K562 (cell line): ENCODE measurements around the gene OBSCN. TPM values are rescaled to one million over a fixed set of nuclear protein-coding genes. Genes with fewer than 3 reads are reported as not detected.

Source experiments
- ATAC-seq: fragments of 200-7000 bp; cut with Tn5 transposase; 3 replicates; pipeline ENCODE4 v1.9.1; 2020; ENCODE audit warnings: moderate library complexity
- BruUV-seq: library from RNA; stranded (reverse); fragments of 400-500 nt; replicated peaks from 2 replicates; lab custom pipeline; 2021; lab: Mats Ljungman, UMichigan
- CTCF ChIA-PET: fragments of 300-600 bp; formaldehyde crosslinking; extraction: SDS; loops from one replicate; lab custom pipeline; 2021; ENCODE audit warnings: low intra/inter-chr PET ratio; lab: Yijun Ruan, JAX
- POLR2A ChIA-PET: fragments of 300-600, 350-650 bp; sonication (Branson Sonifier 250); formaldehyde crosslinking; extraction: SDS; loops from one replicate; lab custom pipeline; 2021; ENCODE audit warnings: antibody characterized with exemption, inconsistent platforms; lab: Yijun Ruan, JAX
- DNase-seq, 4 experiments: peaks; one replicate each; pipeline versions ENCODE4 v3.0.0 to v3.0.0-alpha.2; 2011 to 2018; ENCODE audit warnings: low spot score in 3 of 4, mixed read lengths in 3 of 4; ENCODE audit errors: extremely low read depth in 1 of 4
- FAIRE-seq: peaks from 2 replicates; lab custom pipeline; 2011; peaks lifted over from hg19 to GRCh38; lab: Jason Lieb, UNC
- H2AFZ ChIP-seq: 2 replicates; pipeline ENCODE4 v1.6.0; 2011; ENCODE audit warnings: low read depth, low read length, control low read depth, inconsistent platforms
- H3K27ac ChIP-seq: fragments of 200-600 bp; 3 replicates; pipeline ENCODE4 v1.8.0; 2011; ENCODE audit warnings: low read depth, mild to moderate bottlenecking, control low read depth, inconsistent platforms, low read length, moderate library complexity, mixed read lengths; ENCODE audit errors: extremely low read depth
- H3K27me3 ChIP-seq, 2 experiments: fragments of 300-600 bp in 1 of 2; 2 replicates in 1 of 2; 3 replicates in 1 of 2; pipeline versions ENCODE4 v1.6.0 to v1.8.0; 2011; ENCODE audit warnings: inconsistent platforms in 2 of 2, low read length in 2 of 2, mild to moderate bottlenecking in 1 of 2, mixed read lengths in 1 of 2, moderate library complexity in 1 of 2; ENCODE audit not compliant: control insufficient read depth in 2 of 2, insufficient read depth in 2 of 2
- H3K36me3 ChIP-seq: fragments of 300-600 bp; 3 replicates; pipeline ENCODE4 v1.8.0; 2011; ENCODE audit warnings: mild to moderate bottlenecking, low read length, inconsistent platforms; ENCODE audit not compliant: control insufficient read depth, insufficient read depth
- H3K4me1 ChIP-seq, 2 experiments: fragments of 200-600 bp in 1 of 2; replicated peaks in 1 of 2; 2 replicates in 1 of 2; 3 replicates in 1 of 2; pipeline versions ENCODE4 v1.5.1 to v1.8.0; 2011; ENCODE audit warnings: inconsistent platforms in 2 of 2, low read length in 2 of 2, mild to moderate bottlenecking in 1 of 2, mixed read lengths in 1 of 2, moderate library complexity in 1 of 2; ENCODE audit not compliant: control insufficient read depth in 2 of 2, insufficient read depth in 2 of 2
- H3K4me2 ChIP-seq: 2 replicates; pipeline ENCODE4 v1.6.1; 2011; ENCODE audit warnings: low read length, control low read depth, inconsistent platforms, mixed read lengths; ENCODE audit not compliant: insufficient read depth
- H3K4me3 ChIP-seq: fragments of 200-600 bp; sonication (generic), shearing (Covaris generic); 2 replicates; pipeline ENCODE4 v1.5.1; 2016; ENCODE audit warnings: control low read depth, inconsistent platforms
- H3K79me2 ChIP-seq: fragments of 200-600 bp; 3 replicates; pipeline ENCODE4 v1.8.0; 2011; ENCODE audit warnings: low read length, inconsistent platforms; ENCODE audit not compliant: control insufficient read depth, insufficient read depth
- H3K9ac ChIP-seq, 2 experiments: 2 replicates each; pipeline versions ENCODE4 v1.6.0 to v1.6.1; 2011; ENCODE audit warnings: low read depth in 2 of 2, low read length in 2 of 2, control low read depth in 1 of 2, inconsistent platforms in 1 of 2, mild to moderate bottlenecking in 1 of 2, mixed read lengths in 1 of 2; ENCODE audit not compliant: insufficient read depth in 1 of 2
- H3K9me1 ChIP-seq: one replicate; pipeline ENCODE4 v1.6.0; 2011; ENCODE audit warnings: inconsistent platforms, mild to moderate bottlenecking, low read length, moderate library complexity; ENCODE audit not compliant: control insufficient read depth, insufficient read depth
- H3K9me3 ChIP-seq: replicated peaks from 2 replicates; pipeline ENCODE4 v1.5.1; 2011; ENCODE audit warnings: low read depth, low read length, inconsistent platforms; ENCODE audit not compliant: control insufficient read depth, insufficient read depth
- H4K20me1 ChIP-seq: replicated peaks from 2 replicates; pipeline ENCODE4 v1.6.1; 2011; ENCODE audit warnings: low read length, inconsistent platforms, mixed read lengths; ENCODE audit not compliant: control insufficient read depth, insufficient read depth
- KAT2B ChIP-seq: IDR thresholded peaks from one replicate; pipeline ENCODE4 v1.6.1; 2012; ENCODE audit warnings: low read depth, mild to moderate bottlenecking, control low read depth, inconsistent platforms, low read length, moderate library complexity
- PTRF ChIP-seq: fragments of 450-650 bp; IDR thresholded peaks from 2 replicates; pipeline ENCODE4 v1.6.1; 2016; ENCODE audit warnings: mild to moderate bottlenecking, missing genetic modification characterization, missing compliant biosample characterization
- RBFOX2 ChIP-seq: fragments of 200-400 bp; formaldehyde crosslinking; IDR thresholded peaks from 2 replicates; pipeline ENCODE4 v1.6.1; 2017; ENCODE audit warnings: low read depth, mild to moderate bottlenecking, low read length, moderate library complexity
- SREBF2 ChIP-seq: sonication (generic); formaldehyde crosslinking; IDR thresholded peaks from 2 replicates; pipeline ENCODE4 v1.4.0; 2020; ENCODE audit warnings: mild to moderate bottlenecking, missing genetic modification reagents
- ZNF311 ChIP-seq: fragments of 250-450 bp; sonication (Bioruptor Pico); IDR thresholded peaks from 2 replicates; pipeline ENCODE4 v1.4.0; 2020; ENCODE audit warnings: mild to moderate bottlenecking, moderate library complexity
- WGBS: fragments of 100-300 bp; shearing (Covaris generic); methylation state at CpG from one replicate; pipeline ENCODE4 v1.1.6; 2016; ENCODE audit warnings: low coverage, mixed read lengths; ENCODE audit not compliant: insufficient coverage; ENCODE audit errors: missing lambda C conversion rate; 5-methylcytosine and 5-hydroxymethylcytosine counted together
- in situ Hi-C: fragments of 300-500 bp; cut with MboI; formaldehyde crosslinking; loops from 4 replicates; pipeline ENCODE4 v1.15.0; 2018; ENCODE audit warnings: inconsistent platforms, mixed read lengths
- intact Hi-C: fragments of 100-400 bp; cut with micrococcal nuclease; formaldehyde crosslinking; loops from 2 replicates; pipeline ENCODE4 v1.14.2; 2022
- polyA plus RNA-seq, 8 experiments: library from polyadenylated mRNA; depleted of rRNA in 4 of 8; stranded (reverse) in 5 of 8; unstranded in 3 of 8; fragments of >200 nt; fragmentation: Nextera tagmentation in 2 of 8; fragmentation: Illumina TruSeq in 1 of 8; extraction: Ambion mirVana in 2 of 8; extraction: Trizol in 1 of 8; gene quantifications; 2 replicates each; pipeline versions ENCODE4 v1.2.1 to v1.2.3, GENCODE V29; 2011 to 2014; ENCODE audit warnings: inconsistent platforms in 1 of 8, missing spikeins in 1 of 8
- total RNA-seq, 7 experiments: library from RNA; depleted of rRNA in 6 of 7; stranded (reverse); fragments of >200 nt in 6 of 7; fragmentation: Illumina TruSeq in 2 of 7; extraction: Trizol in 2 of 7; gene quantifications; 2 replicates each; pipeline versions ENCODE4 v1.2.1 to v1.2.3, GENCODE V29; 2011 to 2021; ENCODE audit warnings: low replicate concordance in 1 of 7

Gene OBSCN
- total and polyA plus RNA-seq, 9 of the 15 experiments (the other 6 are each of a cell fraction or from before 2014, with no cell fraction given): 0.18 to 19.7 (median 3.6) TPM

GRCh38 chr1:228218513-228219244 lies 10.8 kb downstream of the OBSCN start (continued):
- TF ChIP-seq KAT2B: no peak
- TF ChIP-seq PTRF (tag): no peak
- TF ChIP-seq ZNF311 (CRISPR knock-in tag): no peak

GRCh38 chr1:228219245-228219961 lies 11.6 kb downstream of the OBSCN start:
- no peak for DNase-seq
- ChIA-PET CTCF (no interaction called here), POLR2A (interaction anchor here (0.7 to 1.7 kb wide), 3 partner anchors 9 to 236 kb away, joined by 3 to 5 read pairs (median 4); no protein-coding TSS in a partner anchor)
- 52% methylated on average over 16 of the region's 16 CpGs for WGBS
- TF ChIP-seq RBFOX2 (0 out of 2 replicates have a peak, but pooled peaks have one; percentile 19), SREBF2 (CRISPR knock-in tag) (no peak)
- intact Hi-C loops (no loop called here), in situ Hi-C loops (no loop called here)
- Histone ChIP-seq H3K9me1 (no peaks in the 10 kb centered on the region), H3K9ac (peak overlapping the region in 1 of 2 experiments; percentile 63; a peak in 1 of 4 replicates), H4K20me1 (0 out of 2 replicates have a peak, but pooled peaks cover 2% of the 10 kb centered on the region), H3K79me2 (no peaks in the 10 kb centered on the region), H3K27me3 (peaks cover 4 to 8% of the 10 kb centered on the region in 2 experiments; a peak in 3 of 5 replicates), H3K4me3 (no peak overlapping the region), H3K27ac (no peak overlapping the region), H3K4me1 (peaks cover 5 to 42% of the 10 kb centered on the region in 2 experiments; a peak in 3 of 5 replicates), H2AFZ (no peak overlapping the region), H3K9me3 (no peaks in the 10 kb centered on the region), H3K36me3 (no peaks in the 10 kb centered on the region), H3K4me2 (no peak overlapping the region)
- ATAC-seq: no peak
- no TSS peak for BruUV-seq
- FAIRE-seq: no peak
